ENCODE data around the gene DSTYK.

DSTYK gene

GRCh38 chr1:205243350-205244191, 32.1 kb upstream of the DSTYK start (continued):
- TF ChIP-seq KLF9 (tag by site-specific recombination; IDR thresholded peaks at IDR 0.05; ENCODE audit: low read depth) (no peak), ZNF341 (tag by site-specific recombination; IDR thresholded peaks at IDR 0.05; ENCODE audit: low read depth) (no peak), ZNF292 (tag by site-specific recombination; IDR thresholded peaks at IDR 0.05; ENCODE audit: borderline replicate concordance, low read depth) (no peak), ZNF362 (tag by site-specific recombination; IDR thresholded peaks at IDR 0.05) (no peak), ZNF629 (tag by site-specific recombination; IDR thresholded peaks at IDR 0.05) (no peak), ZNF585B (tag by site-specific recombination; IDR thresholded peaks at IDR 0.05) (no peak), ZNF561 (tag by site-specific recombination; IDR thresholded peaks at IDR 0.05; ENCODE audit: borderline replicate concordance) (no peak), ZNF580 (tag by site-specific recombination; IDR thresholded peaks at IDR 0.05) (no peak), GFI1B (tag by site-specific recombination; IDR thresholded peaks at IDR 0.05) (no peak), ZNF274 (IDR thresholded peaks at IDR 0.05; ENCODE audit: low read length) (no peak), ZNF274 (tag by site-specific recombination; IDR thresholded peaks at IDR 0.05; ENCODE audit: borderline replicate concordance) (no peak), ZNF621 (tag by site-specific recombination; IDR thresholded peaks at IDR 0.05) (no peak), ZNF558 (tag by site-specific recombination; IDR thresholded peaks at IDR 0.05) (no peak), ZNF518A (tag by site-specific recombination; conservative IDR thresholded peaks at IDR 0.05; ENCODE audit: low read depth) (no peak)

GRCh38 chr1:205241366-205242030, 30.0 kb upstream of the DSTYK start:
- Histone ChIP-seq H3K9me3 (ENCODE audit: control insufficient read depth, insufficient read depth, low read depth, low read length) (no peaks in the 10 kb centered on the region), H3K36me3 (ENCODE audit: control insufficient read depth in 2 of 2, insufficient read depth in 1 of 2, low read length in 2 of 2) (peaks cover 0 to 9% of the 10 kb centered on the region in 2 experiments; a peak in 1 of 3 replicates), H3K4me3 (ENCODE audit: low read depth, low read length) (no peak overlapping the region), H3K27ac (ENCODE audit: extremely low read depth, low read depth, low read length) (no peak overlapping the region), H3K4me1 (ENCODE audit: control insufficient read depth, insufficient read depth, low read length) (no peaks in the 10 kb centered on the region)
- CTCF ChIA-PET = interaction anchor here (0.6 to 0.9 kb wide), 3 partner anchors 10 to 403 kb away, joined by 3 read pairs; no protein-coding TSS in a partner anchor
- POLR2A ChIA-PET = no interaction called here
- TF ChIP-seq ZSCAN18 (tag by site-specific recombination; IDR thresholded peaks at IDR 0.05) (no peak), ZNF26 (tag by site-specific recombination; IDR thresholded peaks at IDR 0.05) (no peak), ZNF10 (tag by site-specific recombination; IDR thresholded peaks at IDR 0.05) (no peak), ZNF155 (tag by site-specific recombination; IDR thresholded peaks at IDR 0.05) (no peak), ZNF24 (tag by site-specific recombination; IDR thresholded peaks at IDR 0.05) (no peak), ZNF23 (tag by site-specific recombination; IDR thresholded peaks at IDR 0.05; ENCODE audit: borderline replicate concordance) (no peak), ZNF148 (tag by site-specific recombination; IDR thresholded peaks at IDR 0.05; ENCODE audit: borderline replicate concordance) (no peak), ZNF701 (tag by site-specific recombination; IDR thresholded peaks at IDR 0.05) (no peak), KLF1 (tag by site-specific recombination; IDR thresholded peaks at IDR 0.05) (no peak), ZBTB1 (tag by site-specific recombination; IDR thresholded peaks at IDR 0.05) (no peak)

All from HEK293 (cell line).